ENCODE results near the gene DNAH11.
"Not testable (repeated sequence)": the region's sequence is repeated elsewhere in the genome, so short reads cannot be mapped to it uniquely, and the experiment has no call there.

- TF ChIP-seq, protein P1, sequence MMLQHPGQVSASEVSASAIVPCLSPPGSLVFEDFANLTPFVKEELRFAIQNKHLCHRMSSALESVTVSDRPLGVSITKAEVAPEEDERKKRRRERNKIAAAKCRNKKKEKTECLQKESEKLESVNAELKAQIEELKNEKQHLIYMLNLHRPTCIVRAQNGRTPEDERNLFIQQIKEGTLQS (IDR thresholded peaks at IDR 0.05; ENCODE audit: insufficient read depth, low read depth, low read length) = not testable (repeated sequence)
- TF ChIP-seq POLR2A (IDR thresholded peaks at IDR 0.05; ENCODE audit: control extremely low read depth in 1 of 2, low read depth in 2 of 2, low read length in 2 of 2); SP1 (IDR thresholded peaks at IDR 0.05; ENCODE audit: low read depth, low read length); HDAC2 (IDR thresholded peaks at IDR 0.05; ENCODE audit: borderline replicate concordance in 1 of 2, low read depth in 2 of 2, low read length in 2 of 2); SIN3A (conservative IDR thresholded peaks at IDR 0.05 in 1 of 2, IDR thresholded peaks at IDR 0.05 in 1 of 2; ENCODE audit: low read depth in 1 of 2, low read length in 2 of 2); CTCF (IDR thresholded peaks at IDR 0.05; ENCODE audit: control extremely low read depth in 1 of 3, insufficient read depth in 1 of 3, low read depth in 1 of 3, low read length in 3 of 3); YY1 (IDR thresholded peaks at IDR 0.05; ENCODE audit: low read depth, low read length); SP4 (IDR thresholded peaks at IDR 0.05; ENCODE audit: low read length); SRF (IDR thresholded peaks at IDR 0.05; ENCODE audit: low read depth, low read length); ZNF274 (IDR thresholded peaks at IDR 0.05; ENCODE audit: borderline replicate concordance, extremely low read depth, low read length): not testable (repeated sequence)
Observed at GRCh38 chr7:21865631-21866204, 322.9 kb downstream of the DNAH11 start.
